Endothelial cell of umbilical vein (primary cell): ENCODE results near the gene VSTM2B. TPM values are rescaled to one million over a fixed set of nuclear protein-coding genes. Genes with fewer than 3 reads are reported as not detected.

Source experiments
- BruUV-seq: library from RNA; stranded (reverse); fragments of 400-500 nt; replicated peaks from 2 replicates; lab custom pipeline; 2021; lab: Mats Ljungman, UMichigan
- CTCF ChIA-PET: fragments of 300-600, 350-600 bp; sonication (Branson Sonifier 250); formaldehyde crosslinking; loops from one replicate; lab custom pipeline; 2021; ENCODE audit warnings: antibody characterized with exemption, inconsistent platforms; lab: Charles Lee
- POLR2A ChIA-PET: fragments of 300-600, 350-600 bp; sonication (Branson Sonifier 250); formaldehyde crosslinking; loops from one replicate; lab custom pipeline; 2021; ENCODE audit warnings: antibody characterized with exemption, inconsistent platforms; lab: Charles Lee
- DNase-seq: peaks from one replicate; pipeline ENCODE4 v3.0.0-alpha.2; 2011; ENCODE audit warnings: low read depth, low spot score
- FAIRE-seq: peaks from 2 replicates; lab custom pipeline; 2011; peaks lifted over from hg19 to GRCh38; lab: Jason Lieb, UNC
- H2AFZ ChIP-seq: 2 replicates; pipeline ENCODE4 v1.6.0; 2012; ENCODE audit warnings: low read depth, low read length, control low read depth, inconsistent platforms
- H3K27ac ChIP-seq: 2 replicates; pipeline ENCODE4 v1.5.1; 2011; ENCODE audit warnings: low read depth, mild to moderate bottlenecking, control low read depth, low read length, moderate library complexity; ENCODE audit not compliant: insufficient read depth
- H3K27me3 ChIP-seq, 2 experiments: 2 replicates each; pipeline versions ENCODE4 v1.6.0 to v1.6.1; 2011; ENCODE audit warnings: low read length in 2 of 2, mixed read lengths in 1 of 2; ENCODE audit not compliant: control insufficient read depth in 2 of 2, insufficient read depth in 2 of 2
- H3K36me3 ChIP-seq, 2 experiments: 2 replicates in 1 of 2; 3 replicates in 1 of 2; pipeline ENCODE4 v1.5.1; 2011; ENCODE audit warnings: low read length in 2 of 2, mild to moderate bottlenecking in 1 of 2, moderate library complexity in 1 of 2; ENCODE audit not compliant: control insufficient read depth in 2 of 2, insufficient read depth in 2 of 2; ENCODE audit errors: extremely low read depth in 1 of 2
- H3K4me1 ChIP-seq: 3 replicates; pipeline ENCODE4 v1.5.1; 2011; ENCODE audit warnings: mild to moderate bottlenecking, low read length; ENCODE audit not compliant: control insufficient read depth, insufficient read depth; ENCODE audit errors: extremely low read depth
- H3K4me2 ChIP-seq: 2 replicates; pipeline ENCODE4 v1.6.1; 2011; ENCODE audit warnings: low read length, control low read depth, mixed read lengths; ENCODE audit not compliant: insufficient read depth
- H3K4me3 ChIP-seq, 3 experiments: fragments of 200-600 bp in 1 of 3; sonication (generic), shearing (Covaris generic) in 1 of 3; replicated peaks in 1 of 3; 2 replicates each; pipeline ENCODE4 v1.5.1; 2011 to 2016; ENCODE audit warnings: control low read depth in 3 of 3, low read length in 3 of 3, mild to moderate bottlenecking in 2 of 3, inconsistent platforms in 1 of 3, low read depth in 1 of 3, moderate library complexity in 1 of 3; ENCODE audit not compliant: insufficient read depth in 1 of 3
- H3K79me2 ChIP-seq: 2 replicates; pipeline ENCODE4 v1.6.0; 2012; ENCODE audit warnings: low read length, inconsistent platforms; ENCODE audit not compliant: control insufficient read depth, insufficient read depth
- H3K9ac ChIP-seq: replicated peaks from 2 replicates; pipeline ENCODE3; 2011; ENCODE audit warnings: low read length, control low read depth; ENCODE audit not compliant: insufficient read depth; ENCODE audit errors: extremely low read depth
- H3K9me1 ChIP-seq: replicated peaks from 3 replicates; pipeline ENCODE4 v1.6.0; 2011; ENCODE audit warnings: mild to moderate bottlenecking, low read length; ENCODE audit not compliant: control insufficient read depth, insufficient read depth; ENCODE audit errors: extremely low read depth
- H3K9me3 ChIP-seq: replicated peaks from 2 replicates; pipeline ENCODE4 v1.5.1; 2012; ENCODE audit warnings: low read length, inconsistent platforms; ENCODE audit not compliant: control insufficient read depth, insufficient read depth
- H4K20me1 ChIP-seq: replicated peaks from 2 replicates; pipeline ENCODE3; 2011; ENCODE audit warnings: mild to moderate bottlenecking, low read length; ENCODE audit not compliant: control insufficient read depth, insufficient read depth; ENCODE audit errors: extremely low read depth
- EZH2 ChIP-seq: IDR thresholded peaks from 2 replicates; pipeline ENCODE4 v1.6.1; 2012; ENCODE audit warnings: borderline replicate concordance, low read depth, mild to moderate bottlenecking, moderate library complexity, low read length, inconsistent platforms; ENCODE audit not compliant: severe bottlenecking
- FOS ChIP-seq: IDR thresholded peaks from 2 replicates; pipeline ENCODE4 v1.6.1; 2011; ENCODE audit warnings: mild to moderate bottlenecking, low read length, moderate library complexity, borderline replicate concordance; ENCODE audit not compliant: insufficient read depth
- GATA2 ChIP-seq: IDR thresholded peaks from 2 replicates; pipeline ENCODE4 v1.7.0; 2011; ENCODE audit warnings: low read depth, mild to moderate bottlenecking, moderate library complexity, mixed read lengths, low read length; ENCODE audit not compliant: insufficient read length, insufficient read depth
- MYC ChIP-seq: IDR thresholded peaks from one replicate; pipeline ENCODE4 v1.6.1; 2011; ENCODE audit warnings: mild to moderate bottlenecking, low read depth, low read length
- POLR2A ChIP-seq: IDR thresholded peaks from 2 replicates; pipeline ENCODE4 v1.6.1; 2012; ENCODE audit warnings: low read depth, mild to moderate bottlenecking, control low read depth, low read length
- POLR2AphosphoS5 ChIP-seq: IDR thresholded peaks from 2 replicates; pipeline ENCODE4 v1.6.1; 2012; ENCODE audit warnings: low read depth, mild to moderate bottlenecking, control low read depth, low read length, moderate library complexity; ENCODE audit not compliant: insufficient read depth
- dilution Hi-C: fragments of 300-500 bp; cut with MboI; formaldehyde crosslinking; loops from one replicate; pipeline ENCODE4 v1.15.0; 2019; ENCODE audit warnings: low sequenced_read_pairs; ENCODE audit not compliant: extremely low pct_ligation_motif_present
- intact Hi-C: fragments of 100-400 bp; cut with micrococcal nuclease; formaldehyde crosslinking; loops from one replicate; pipeline ENCODE4 v1.10.0; 2022
- polyA plus RNA-seq, 4 experiments: library from polyadenylated mRNA; depleted of rRNA in 3 of 4; stranded (reverse) in 3 of 4; unstranded in 1 of 4; fragments of >200 nt; gene quantifications; 2 replicates each; pipeline versions ENCODE4 v1.2.1 to v1.2.3, GENCODE V29; 2011 to 2012; ENCODE audit warnings: missing spikeins in 1 of 4
- total RNA-seq: library from RNA; stranded (reverse); gene quantifications from 2 replicates; pipeline ENCODE4 v1.2.3, GENCODE V29; 2021
- TF ChIP-seq, protein P1 (sequence below), 2 donors: IDR thresholded peaks; 1 replicate in 1 of 2; 2 replicates in 1 of 2; pipeline ENCODE4 v1.5.1; 2011; ENCODE audit warnings: low read length in 2 of 2, mild to moderate bottlenecking in 2 of 2, moderate library complexity in 2 of 2, control low read depth in 1 of 2, inconsistent platforms in 1 of 2, low read depth in 1 of 2; ENCODE audit not compliant: insufficient read depth in 1 of 2; ENCODE audit errors: extremely low read depth in 1 of 2
- TF ChIP-seq, protein P2 (sequence below): IDR thresholded peaks from 2 replicates; pipeline ENCODE4 v1.6.1; 2011; ENCODE audit not compliant: insufficient read depth, insufficient read length

Gene VSTM2B
- total and polyA plus RNA-seq, 2 donors (not counting 3 experiments of a cell fraction or from before 2014, with no cell fraction given): not detected

DNA sequence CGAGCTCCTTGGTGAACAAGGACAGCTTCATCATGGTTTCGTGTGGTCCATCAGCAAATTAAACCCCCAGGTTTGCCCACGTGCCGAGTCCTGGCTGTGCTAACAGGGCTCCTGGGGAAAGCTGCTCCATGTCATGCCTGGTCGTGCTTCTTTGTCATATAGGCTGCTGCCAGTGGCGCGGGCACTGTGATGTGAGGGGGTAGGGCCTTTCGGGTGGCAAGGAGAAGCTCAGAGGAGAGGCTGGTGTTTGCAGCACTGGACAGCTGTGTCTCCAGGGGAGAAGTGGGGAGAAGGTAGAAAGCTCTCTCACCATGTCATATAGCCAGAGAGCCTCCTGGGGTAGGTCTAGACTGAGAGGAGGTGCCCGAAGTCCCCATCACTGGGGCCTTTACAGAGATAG is 13.3 kb downstream of the VSTM2B start:
- FAIRE-seq: no peak
- intact Hi-C loops: no loop called here
- Histone ChIP-seq H3K4me2 (no peak overlapping the region), H3K4me1 (no peaks in the 10 kb centered on the region), H3K27ac (no peak overlapping the region), H3K9ac (no peak overlapping the region), H2AFZ (no peak overlapping the region), H3K9me3 (no peaks in the 10 kb centered on the region), H3K9me1 (no peaks in the 10 kb centered on the region), H3K4me3 (no peak overlapping the region), H3K79me2 (no peaks in the 10 kb centered on the region), H3K36me3 (no peaks in the 10 kb centered on the region), H3K27me3 (no peaks in the 10 kb centered on the region), H4K20me1 (no peaks in the 10 kb centered on the region)
- dilution Hi-C loops: no loop called here
- TF ChIP-seq, protein P1, sequence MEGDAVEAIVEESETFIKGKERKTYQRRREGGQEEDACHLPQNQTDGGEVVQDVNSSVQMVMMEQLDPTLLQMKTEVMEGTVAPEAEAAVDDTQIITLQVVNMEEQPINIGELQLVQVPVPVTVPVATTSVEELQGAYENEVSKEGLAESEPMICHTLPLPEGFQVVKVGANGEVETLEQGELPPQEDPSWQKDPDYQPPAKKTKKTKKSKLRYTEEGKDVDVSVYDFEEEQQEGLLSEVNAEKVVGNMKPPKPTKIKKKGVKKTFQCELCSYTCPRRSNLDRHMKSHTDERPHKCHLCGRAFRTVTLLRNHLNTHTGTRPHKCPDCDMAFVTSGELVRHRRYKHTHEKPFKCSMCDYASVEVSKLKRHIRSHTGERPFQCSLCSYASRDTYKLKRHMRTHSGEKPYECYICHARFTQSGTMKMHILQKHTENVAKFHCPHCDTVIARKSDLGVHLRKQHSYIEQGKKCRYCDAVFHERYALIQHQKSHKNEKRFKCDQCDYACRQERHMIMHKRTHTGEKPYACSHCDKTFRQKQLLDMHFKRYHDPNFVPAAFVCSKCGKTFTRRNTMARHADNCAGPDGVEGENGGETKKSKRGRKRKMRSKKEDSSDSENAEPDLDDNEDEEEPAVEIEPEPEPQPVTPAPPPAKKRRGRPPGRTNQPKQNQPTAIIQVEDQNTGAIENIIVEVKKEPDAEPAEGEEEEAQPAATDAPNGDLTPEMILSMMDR (IDR thresholded peaks at IDR 0.05; ENCODE audit: extremely low read depth in 1 of 2, insufficient read depth in 1 of 2, low read depth in 1 of 2, low read length in 2 of 2): no peak
- TF ChIP-seq, protein P2, sequence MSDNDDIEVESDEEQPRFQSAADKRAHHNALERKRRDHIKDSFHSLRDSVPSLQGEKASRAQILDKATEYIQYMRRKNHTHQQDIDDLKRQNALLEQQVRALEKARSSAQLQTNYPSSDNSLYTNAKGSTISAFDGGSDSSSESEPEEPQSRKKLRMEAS: no peak
- no peak for TF ChIP-seq POLR2AphosphoS5
- no peak for TF ChIP-seq FOS
- TF ChIP-seq GATA2: no peak
- no peak for TF ChIP-seq MYC
- no peak for TF ChIP-seq POLR2A
- no peak for TF ChIP-seq EZH2
- no TSS peak for BruUV-seq
- ChIA-PET CTCF (no interaction called here), POLR2A (no interaction called here)
- DNase-seq: no peak
